ENCODE measurements around the gene HSPB7.
"Not testable (repeated sequence)": the region's sequence is repeated elsewhere in the genome, so short reads cannot be mapped to it uniquely, and the experiment has no call there.

HSPB7 gene

DNA sequence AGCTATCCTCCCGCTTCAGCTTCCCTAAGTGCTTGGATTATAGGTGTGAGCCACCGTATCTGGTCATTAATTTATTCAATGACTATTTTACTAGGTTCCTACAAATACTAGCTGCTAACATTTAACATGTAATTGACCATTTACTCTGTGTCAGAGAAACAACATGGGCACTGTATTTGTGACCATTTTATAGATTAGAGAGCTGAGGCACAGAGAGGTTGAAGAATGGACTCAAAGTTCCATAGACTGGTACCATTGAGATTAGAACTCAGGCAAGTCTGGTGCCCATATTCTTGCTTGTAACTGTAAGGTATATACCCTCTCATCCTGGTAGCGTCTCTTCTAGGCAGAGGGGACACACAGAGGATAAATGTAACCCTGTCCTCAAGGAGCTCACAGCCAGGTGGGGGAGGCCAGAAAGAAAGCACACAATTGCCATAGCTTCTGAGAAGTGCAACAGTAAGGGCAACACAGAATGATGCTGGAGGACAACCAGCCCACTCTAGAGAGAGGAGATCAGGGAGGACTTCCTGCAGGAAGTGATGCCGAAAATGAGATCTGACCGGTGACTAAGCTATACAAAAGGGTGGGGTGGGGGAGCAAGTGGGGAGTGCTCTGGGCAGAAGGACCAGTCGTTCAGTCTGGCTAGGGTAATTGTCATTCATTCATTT is 10.0 kb downstream of the HSPB7 start:
- TF ChIP-seq, protein P1, sequence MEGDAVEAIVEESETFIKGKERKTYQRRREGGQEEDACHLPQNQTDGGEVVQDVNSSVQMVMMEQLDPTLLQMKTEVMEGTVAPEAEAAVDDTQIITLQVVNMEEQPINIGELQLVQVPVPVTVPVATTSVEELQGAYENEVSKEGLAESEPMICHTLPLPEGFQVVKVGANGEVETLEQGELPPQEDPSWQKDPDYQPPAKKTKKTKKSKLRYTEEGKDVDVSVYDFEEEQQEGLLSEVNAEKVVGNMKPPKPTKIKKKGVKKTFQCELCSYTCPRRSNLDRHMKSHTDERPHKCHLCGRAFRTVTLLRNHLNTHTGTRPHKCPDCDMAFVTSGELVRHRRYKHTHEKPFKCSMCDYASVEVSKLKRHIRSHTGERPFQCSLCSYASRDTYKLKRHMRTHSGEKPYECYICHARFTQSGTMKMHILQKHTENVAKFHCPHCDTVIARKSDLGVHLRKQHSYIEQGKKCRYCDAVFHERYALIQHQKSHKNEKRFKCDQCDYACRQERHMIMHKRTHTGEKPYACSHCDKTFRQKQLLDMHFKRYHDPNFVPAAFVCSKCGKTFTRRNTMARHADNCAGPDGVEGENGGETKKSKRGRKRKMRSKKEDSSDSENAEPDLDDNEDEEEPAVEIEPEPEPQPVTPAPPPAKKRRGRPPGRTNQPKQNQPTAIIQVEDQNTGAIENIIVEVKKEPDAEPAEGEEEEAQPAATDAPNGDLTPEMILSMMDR (IDR thresholded peaks at IDR 0.05; ENCODE audit: low read depth, low read length), result no peak
- H3K36me3 ChIP-seq, result no peaks in the 10 kb centered on the region
- DNase-seq, result no peak
- no peaks in the 10 kb centered on the region for H3K27me3 ChIP-seq
- no peak overlapping the region for H3K4me3 ChIP-seq (ENCODE audit: low read depth, low read length)
- no peaks in the 10 kb centered on the region for H3K4me1 ChIP-seq
- no peaks in the 10 kb centered on the region for H3K9me3 ChIP-seq

DNA sequence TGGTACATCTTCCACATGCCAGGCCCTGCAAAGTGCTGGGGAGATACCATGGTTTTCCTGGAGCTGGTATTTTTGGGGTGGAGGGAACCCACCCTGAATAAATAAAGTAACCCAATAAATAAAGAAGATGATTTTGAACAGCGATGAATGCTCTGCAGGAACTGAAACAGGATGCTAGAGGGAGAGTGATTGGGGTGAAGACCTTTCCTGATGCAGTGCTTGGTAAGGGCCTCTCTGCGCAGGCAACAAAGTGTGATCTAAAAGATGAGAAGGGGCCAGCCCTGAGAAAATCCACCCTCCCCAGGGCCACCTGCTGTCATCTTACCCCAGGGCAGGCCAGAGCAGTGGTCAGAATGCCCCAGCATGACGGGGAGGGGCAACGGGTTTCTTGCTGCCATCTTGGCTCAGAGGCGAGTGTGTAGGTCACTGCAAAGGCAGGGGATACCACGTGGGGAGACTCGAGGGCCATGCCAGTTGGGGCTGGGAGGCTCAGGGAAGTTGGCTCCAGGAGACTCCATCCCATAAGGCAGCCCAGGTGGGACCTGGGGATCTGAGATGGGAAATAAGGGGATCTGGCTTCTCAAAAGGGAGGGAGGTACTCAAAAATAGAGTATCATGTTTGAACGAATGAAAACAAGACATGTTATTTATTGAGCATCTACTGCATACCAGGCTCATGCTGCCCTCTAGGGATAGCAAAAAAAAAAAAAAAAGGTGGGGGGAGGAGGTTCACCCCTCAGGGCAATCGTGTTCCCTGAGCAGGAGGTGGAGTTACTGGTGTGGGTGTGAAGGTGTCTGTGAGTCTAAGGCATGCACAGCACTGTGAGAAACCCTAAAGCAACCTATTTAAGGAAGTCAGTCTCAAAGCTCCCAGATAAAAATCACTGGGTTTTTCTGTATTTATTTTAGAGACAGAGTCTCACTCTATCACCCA is 11.0 kb downstream of the HSPB7 start:
- H3K4me1 ChIP-seq, result no peaks in the 10 kb centered on the region
- TF ChIP-seq, protein P1 (IDR thresholded peaks at IDR 0.05; ENCODE audit: low read depth, low read length), result no peak

DNA sequence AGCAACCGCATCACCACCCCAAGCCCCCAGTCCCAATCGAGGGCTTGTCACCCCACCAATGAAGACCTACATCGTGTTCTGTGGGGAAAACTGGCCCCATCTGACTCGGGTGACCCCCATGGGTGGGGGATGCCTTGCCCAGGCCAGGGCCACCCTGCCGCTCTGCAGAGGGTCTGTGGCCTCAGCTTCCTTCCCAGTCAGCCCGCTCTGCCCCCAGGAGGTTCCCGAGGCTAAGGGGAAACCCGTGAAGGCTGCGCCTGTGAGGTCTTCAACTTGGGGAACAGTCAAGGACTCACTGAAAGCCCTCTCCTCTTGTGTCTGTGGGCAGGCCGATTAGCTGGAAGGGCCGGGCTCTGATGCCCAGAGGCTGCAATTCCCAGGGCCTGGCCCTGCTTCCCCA is 11.8 kb downstream of the HSPB7 start:
- H3K36me3 ChIP-seq, result no peaks in the 10 kb centered on the region
- H3K4me3 ChIP-seq (ENCODE audit: low read depth, low read length), result no peak overlapping the region
- no peaks in the 10 kb centered on the region for H3K9me3 ChIP-seq
- TF ChIP-seq, protein P1 (IDR thresholded peaks at IDR 0.05; ENCODE audit: low read depth, low read length), result no peak
- no peaks in the 10 kb centered on the region for H3K4me1 ChIP-seq
- no peaks in the 10 kb centered on the region for H3K27me3 ChIP-seq
- DNase-seq, result no peak

More for the DNA sequence above, 11.0 kb downstream of the HSPB7 start:
- Histone ChIP-seq H3K4me3 (ENCODE audit: low read depth, low read length) (no peak overlapping the region), H3K27me3 (no peaks in the 10 kb centered on the region), H3K36me3 (no peaks in the 10 kb centered on the region), H3K9me3 (no peaks in the 10 kb centered on the region)
- DNase-seq, result no peak

DNA sequence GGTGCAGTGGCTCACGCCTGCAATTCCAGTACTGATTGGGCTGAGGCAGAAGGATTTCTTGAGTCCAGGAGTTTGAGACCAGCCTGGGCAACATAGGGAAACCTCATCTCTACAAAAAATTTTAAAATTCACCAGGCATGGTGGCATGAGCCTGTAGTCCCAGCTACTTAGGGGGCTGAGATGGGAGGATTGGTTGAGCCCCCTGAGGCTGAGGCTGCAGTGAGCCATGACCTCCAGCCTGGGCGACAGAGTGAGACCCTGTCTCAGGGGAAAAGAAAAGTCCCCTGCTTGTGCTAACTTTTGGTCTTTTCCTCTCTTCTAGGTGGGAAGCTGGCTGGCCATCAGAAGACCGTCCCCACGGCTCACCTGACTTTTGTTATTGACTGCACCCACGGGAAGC is 12.2 kb downstream of the HSPB7 start:
- DNase-seq, result no peak
- H3K9me3 ChIP-seq, result no peaks in the 10 kb centered on the region
- no peaks in the 10 kb centered on the region for H3K27me3 ChIP-seq
- TF ChIP-seq, protein P1 (IDR thresholded peaks at IDR 0.05; ENCODE audit: low read depth, low read length), result no peak
- no peak overlapping the region for H3K4me3 ChIP-seq (ENCODE audit: low read depth, low read length)
- no peaks in the 10 kb centered on the region for H3K4me1 ChIP-seq
- no peaks in the 10 kb centered on the region for H3K36me3 ChIP-seq

DNA sequence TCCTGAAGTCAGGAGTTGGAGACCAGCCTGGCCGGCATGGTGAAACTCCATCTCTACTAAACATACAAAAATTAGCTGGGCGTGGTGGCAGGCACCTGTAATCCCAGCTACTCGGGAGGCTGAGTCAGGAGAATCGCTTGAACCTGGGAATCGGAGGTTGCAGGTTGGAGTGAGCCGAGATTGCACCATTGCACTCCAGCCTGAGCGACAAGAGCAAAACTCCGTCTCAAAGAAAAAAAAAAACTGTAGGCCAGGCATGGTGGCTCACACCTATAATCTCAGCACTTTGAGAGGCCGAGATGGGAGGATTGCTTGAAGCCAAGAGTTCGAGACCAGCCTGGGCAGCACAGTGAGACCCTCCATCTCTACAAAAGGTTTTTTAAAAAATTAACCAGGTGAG is 16.6 kb downstream of the HSPB7 start:
- H3K4me1 ChIP-seq; H3K9me3 ChIP-seq; DNase-seq; H3K36me3 ChIP-seq; H3K27me3 ChIP-seq; H3K4me3 ChIP-seq (ENCODE audit: low read depth, low read length): not testable (repeated sequence)

DNA sequence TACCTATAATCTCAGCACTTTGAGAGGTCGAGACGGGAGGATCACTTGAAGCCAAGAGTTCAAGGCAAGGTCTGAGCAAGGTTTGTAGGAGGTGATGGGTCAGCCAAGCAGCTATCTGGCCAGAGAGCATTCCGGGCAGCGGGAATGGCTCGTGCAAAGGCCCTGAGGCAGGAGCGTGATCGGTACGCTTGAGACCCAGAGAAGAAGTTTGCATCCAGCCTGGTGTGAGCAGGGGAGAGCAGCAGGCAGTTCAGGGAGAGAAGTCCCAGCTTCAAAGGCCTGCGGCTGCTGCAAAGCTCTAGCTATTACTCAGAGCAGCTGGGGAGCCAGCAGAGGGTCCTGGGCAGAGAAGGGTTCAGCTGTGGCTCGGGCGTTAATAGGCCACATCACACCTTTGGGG is 18.9 kb downstream of the HSPB7 start:
- TF ChIP-seq, protein P1 (IDR thresholded peaks at IDR 0.05; ENCODE audit: low read depth, low read length), result no peak
- Histone ChIP-seq H3K4me1 (no peaks in the 10 kb centered on the region), H3K27me3 (no peaks in the 10 kb centered on the region), H3K9me3 (no peaks in the 10 kb centered on the region), H3K36me3 (no peaks in the 10 kb centered on the region), H3K4me3 (ENCODE audit: low read depth, low read length) (no peak overlapping the region)
- no peak for DNase-seq

All from BE2C (cell line).